NCI-H524 (cell line): ENCODE measurements around the gene NPDC1.
"Not testable (repeated sequence)": the region's sequence is repeated elsewhere in the genome, so short reads cannot be mapped to it uniquely, and the experiment has no call there.

Source experiments
- DNase-seq, 2 experiments: peaks; one replicate each; lab custom pipeline; 2025; lab: John Stamatoyannopoulos, UW

Gene NPDC1

GRCh38 chr9:137039611-137040366, 6.2 kb downstream of the NPDC1 start:
- DNase-seq = no peak

- no peak for DNase-seq
These were observed 7.1 kb downstream of the NPDC1 start for GRCh38 chr9:137038916-137039315.

- no peak for DNase-seq
These were observed 8.5 kb downstream of the NPDC1 start for GRCh38 chr9:137037483-137037882.

GRCh38 chr9:137037035-137037434, 8.9 kb downstream of the NPDC1 start:
- no peak for DNase-seq

- no peak for DNase-seq
These were observed 10.0 kb downstream of the NPDC1 start for GRCh38 chr9:137035937-137036336.

- no peak for DNase-seq
These were observed 10.5 kb downstream of the NPDC1 start for GRCh38 chr9:137035507-137035834.

- peak; percentile 72 to 89 for DNase-seq
These were observed 11.1 kb downstream of the NPDC1 start for GRCh38 chr9:137034709-137035506.

GRCh38 chr9:137034039-137034708, 11.8 kb downstream of the NPDC1 start:
- DNase-seq = peak in 1 of 2 experiments; percentile 20

GRCh38 chr9:137033481-137033880, 12.5 kb downstream of the NPDC1 start:
- not testable (repeated sequence) for DNase-seq

- DNase-seq = no peak
These were observed 13.1 kb downstream of the NPDC1 start for GRCh38 chr9:137032858-137033257.

GRCh38 chr9:137031904-137032640, 13.9 kb downstream of the NPDC1 start, which contains the start of gene FUT7:
TSS of gene FUT7 (minus strand) at chr9:137032088. CDS start at chr9:137031991, 97 bp downstream.
- peak; percentile 45 to 75 for DNase-seq

- DNase-seq = no peak
These were observed 15.1 kb downstream of the NPDC1 start for GRCh38 chr9:137030538-137031527.

GRCh38 chr9:137030006-137030405, 16.0 kb downstream of the NPDC1 start:
- DNase-seq = no peak

- peak in 1 of 2 experiments; percentile 62 for DNase-seq
These were observed 16.7 kb downstream of the NPDC1 start for GRCh38 chr9:137029058-137029936.

- peak; percentile 49 to 73 for DNase-seq
These were observed 17.5 kb downstream of the NPDC1 start for GRCh38 chr9:137028263-137029057.

- DNase-seq = peak in 1 of 2 experiments; percentile 73
These were observed 18.4 kb downstream of the NPDC1 start, which contains the start of gene ABCA2 for GRCh38 chr9:137027369-137028262. TSS of gene ABCA2 (minus strand) at chr9:137028237. CDS start at chr9:137028140, 97 bp downstream.

- no peak for DNase-seq
These were observed 19.1 kb downstream of the NPDC1 start for GRCh38 chr9:137026828-137027227.

- peak in 1 of 2 experiments; percentile 25 for DNase-seq
These were observed 19.6 kb downstream of the NPDC1 start for GRCh38 chr9:137026384-137026783.
